Mesenchymal stem cell (in vitro differentiated cells and primary cell): Measurements from ENCODE around the gene IRX4.

ENCODE experiments used
- DNase-seq: peaks from one replicate; pipeline ENCODE4 v3.0.0-alpha.2; 2013
- H2AFZ ChIP-seq: one replicate; pipeline ENCODE4 v1.6.1; 2013; ENCODE audit warnings: low read depth, mild to moderate bottlenecking, control low read depth, inconsistent platforms, low read length, moderate library complexity
- H2AK5ac ChIP-seq: 2 replicates; pipeline ENCODE4 v1.6.1; 2013; ENCODE audit warnings: low read length, moderate library complexity, mild to moderate bottlenecking, inconsistent platforms; ENCODE audit not compliant: severe bottlenecking
- H2BK120ac ChIP-seq: one replicate; pipeline ENCODE4 v1.6.1; 2013; ENCODE audit warnings: low read depth, mild to moderate bottlenecking, inconsistent platforms, low read length, moderate library complexity
- H2BK12ac ChIP-seq, 2 experiments: one replicate each; pipeline ENCODE4 v1.6.1; 2013; ENCODE audit warnings: inconsistent platforms in 2 of 2, low read length in 2 of 2, mild to moderate bottlenecking in 2 of 2, moderate library complexity in 2 of 2, control low read depth in 1 of 2
- H2BK15ac ChIP-seq: one replicate; pipeline ENCODE4 v1.6.1; 2013; ENCODE audit warnings: mild to moderate bottlenecking, low read depth, inconsistent platforms; ENCODE audit not compliant: poor library complexity, severe bottlenecking
- H2BK5ac ChIP-seq: 2 replicates; pipeline ENCODE4 v1.6.1; 2013; ENCODE audit warnings: low read depth, mild to moderate bottlenecking, low read length, control low read depth, inconsistent platforms; ENCODE audit not compliant: poor library complexity, severe bottlenecking
- H3K14ac ChIP-seq, 2 experiments: one replicate each; pipeline ENCODE4 v1.6.1; 2013; ENCODE audit warnings: inconsistent platforms in 2 of 2, low read length in 2 of 2, control low read depth in 1 of 2, mild to moderate bottlenecking in 1 of 2, moderate library complexity in 1 of 2
- H3K18ac ChIP-seq, 2 experiments: one replicate each; pipeline ENCODE4 v1.6.1; 2013; ENCODE audit warnings: inconsistent platforms in 2 of 2, low read length in 2 of 2, control low read depth in 1 of 2, low read depth in 1 of 2, mild to moderate bottlenecking in 1 of 2
- H3K23ac ChIP-seq, 2 experiments: one replicate each; pipeline ENCODE4 v1.6.1; 2013; ENCODE audit warnings: inconsistent platforms in 2 of 2, low read length in 2 of 2, mild to moderate bottlenecking in 2 of 2, moderate library complexity in 2 of 2, control low read depth in 1 of 2
- H3K27ac ChIP-seq: 2 replicates; pipeline ENCODE4 v1.5.1; 2013; ENCODE audit warnings: mild to moderate bottlenecking, moderate library complexity, low read length, control low read depth, inconsistent platforms; ENCODE audit not compliant: poor library complexity, severe bottlenecking
- H3K27me3 ChIP-seq, 2 experiments: 2 replicates each; pipeline versions ENCODE4 v1.6.1 to v1.7.0; 2013; ENCODE audit warnings: low read length in 2 of 2, mild to moderate bottlenecking in 2 of 2, moderate library complexity in 2 of 2, control low read depth in 1 of 2, inconsistent platforms in 1 of 2; ENCODE audit not compliant: control insufficient read depth in 1 of 2, insufficient read depth in 1 of 2
- H3K36me3 ChIP-seq, 2 experiments: 2 replicates each; pipeline versions ENCODE4 v1.6.1 to v1.7.0; 2013; ENCODE audit warnings: low read length in 2 of 2, control low read depth in 1 of 2, inconsistent platforms in 1 of 2, low read depth in 1 of 2, mild to moderate bottlenecking in 1 of 2; ENCODE audit not compliant: insufficient read depth in 2 of 2, control insufficient read depth in 1 of 2
- H3K4ac ChIP-seq, 2 experiments: one replicate each; pipeline ENCODE4 v1.6.1; 2013; ENCODE audit warnings: inconsistent platforms in 2 of 2, low read length in 2 of 2, mild to moderate bottlenecking in 2 of 2, moderate library complexity in 2 of 2, control low read depth in 1 of 2, low read depth in 1 of 2
- H3K4me1 ChIP-seq: 2 replicates; pipeline ENCODE4 v1.6.1; 2013; ENCODE audit warnings: low read depth, low read length, control low read depth; ENCODE audit not compliant: control insufficient read depth, insufficient read depth
- H3K4me2 ChIP-seq: 2 replicates; pipeline ENCODE4 v1.6.1; 2013; ENCODE audit warnings: low read length, mild to moderate bottlenecking, inconsistent platforms; ENCODE audit not compliant: poor library complexity, severe bottlenecking
- H3K4me3 ChIP-seq, 2 experiments: 2 replicates each; pipeline versions ENCODE4 v1.5.1 to v1.7.0; 2013; ENCODE audit warnings: low read length in 2 of 2, mild to moderate bottlenecking in 2 of 2, control low read depth in 1 of 2, low read depth in 1 of 2; ENCODE audit not compliant: insufficient read depth in 1 of 2
- H3K79me1 ChIP-seq: replicated peaks from 2 replicates; pipeline ENCODE4 v1.6.1; 2013; ENCODE audit warnings: mild to moderate bottlenecking, control low read depth, low read length, inconsistent platforms; ENCODE audit not compliant: poor library complexity, severe bottlenecking
- H3K9ac ChIP-seq: 2 replicates; pipeline ENCODE4 v1.7.0; 2013; ENCODE audit warnings: mild to moderate bottlenecking, low read length, moderate library complexity
- H3K9me3 ChIP-seq: 2 replicates; pipeline ENCODE4 v1.7.0; 2013; ENCODE audit warnings: mild to moderate bottlenecking, low read length; ENCODE audit not compliant: control insufficient read depth
- H4K8ac ChIP-seq: one replicate; pipeline ENCODE4 v1.6.1; 2013; ENCODE audit warnings: inconsistent platforms, mild to moderate bottlenecking, low read length, moderate library complexity
- H4K91ac ChIP-seq: one replicate; pipeline ENCODE4 v1.6.1; 2013; ENCODE audit warnings: mild to moderate bottlenecking, low read length, inconsistent platforms
- WGBS: methylation state at CpG from one replicate; pipeline ENCODE4 v1.1.7; 2013; ENCODE audit warnings: mixed read lengths; 5-methylcytosine and 5-hydroxymethylcytosine counted together

The IRX4 gene

DNA sequence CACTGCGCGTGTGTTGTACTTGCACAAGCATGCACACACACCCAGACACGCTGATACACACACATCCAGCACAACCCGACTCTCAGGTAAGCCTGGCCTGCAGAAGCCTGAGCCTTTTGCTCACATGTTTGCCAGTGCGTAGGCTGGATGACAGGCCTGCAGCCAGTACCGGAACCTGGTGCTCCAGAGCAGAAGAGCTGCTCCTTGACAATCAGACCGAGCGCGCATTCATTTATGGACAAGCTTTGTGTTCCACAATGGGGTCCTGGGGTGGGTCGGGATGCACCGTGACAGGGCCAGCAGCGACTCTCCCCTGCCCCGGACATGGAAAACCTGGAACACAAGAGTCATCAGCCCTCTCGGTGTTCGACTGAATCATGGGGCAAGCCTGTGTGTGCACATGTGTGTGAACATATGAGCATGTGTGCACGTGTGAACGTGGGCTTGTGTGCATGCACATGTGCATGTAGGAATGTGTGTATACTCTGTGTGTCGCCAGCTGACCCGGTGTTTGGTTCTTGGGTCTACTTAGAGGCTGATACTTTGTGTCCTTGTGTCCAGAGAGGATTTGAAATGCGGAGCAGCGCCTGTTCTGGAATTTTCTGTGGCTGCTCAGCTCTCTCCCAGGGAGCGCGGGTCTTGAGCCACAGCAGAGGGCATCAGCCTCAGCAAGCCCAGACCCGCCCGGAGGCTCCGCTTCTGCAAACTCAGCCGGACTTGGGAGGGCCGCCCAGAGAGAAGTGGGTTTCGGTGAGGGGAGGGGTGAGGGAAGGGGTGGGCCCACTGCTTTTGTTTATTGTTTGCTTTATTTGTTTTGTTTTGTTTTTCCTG is 32.2 kb downstream of the IRX4 start:
- Histone ChIP-seq H3K4me2 (no peak overlapping the region), H4K91ac (no peak overlapping the region), H3K79me1 (no peaks in the 10 kb centered on the region), H3K27me3 (peaks cover 81 to 88% of the 10 kb centered on the region in 2 experiments), H2AFZ (no peak overlapping the region), H2BK120ac (no peak overlapping the region), H3K9ac (no peak overlapping the region), H2BK15ac (no peak overlapping the region), H3K36me3 (no peaks in the 10 kb centered on the region), H3K14ac (no peak overlapping the region), H2AK5ac (no peak overlapping the region), H3K18ac (no peak overlapping the region), H3K4me1 (peaks cover 4% of the 10 kb centered on the region), H2BK12ac (no peak overlapping the region), H3K23ac (no peak overlapping the region), H3K9me3 (no peaks in the 10 kb centered on the region), H3K4ac (no peak overlapping the region), H3K4me3 (no peak overlapping the region), H3K27ac (no peak overlapping the region), H4K8ac (no peak overlapping the region), H2BK5ac (no peak overlapping the region)
- WGBS: 78% methylated on average over 28 of the region's 29 CpGs
- DNase-seq: no peak

DNA sequence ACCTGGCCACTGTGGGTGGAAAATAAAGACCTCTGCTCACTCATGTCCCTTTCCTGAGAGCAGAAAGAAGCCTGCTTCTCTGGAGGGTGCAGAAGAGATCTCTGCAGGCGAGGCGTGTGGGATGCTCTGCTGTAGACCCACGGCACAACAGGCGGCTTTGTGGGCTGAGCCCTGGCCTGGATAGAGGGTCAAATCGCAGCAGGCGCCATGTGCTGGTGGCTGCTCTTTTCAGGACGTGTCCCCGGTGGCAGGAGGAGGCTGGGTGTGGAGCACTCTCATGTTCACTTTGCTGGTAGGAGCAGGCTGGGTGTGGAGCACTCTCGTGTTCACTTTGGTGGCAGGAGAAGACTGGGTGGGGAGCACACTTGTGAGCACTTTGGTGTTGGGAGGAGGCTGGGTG is 35.1 kb downstream of the IRX4 start:
- Histone ChIP-seq H2BK12ac (no peak overlapping the region), H3K9me3 (no peaks in the 10 kb centered on the region), H3K79me1 (no peaks in the 10 kb centered on the region), H2BK5ac (no peak overlapping the region), H3K4ac (no peak overlapping the region), H3K4me3 (no peak overlapping the region), H3K18ac (no peak overlapping the region), H3K36me3 (no peaks in the 10 kb centered on the region), H2BK15ac (no peak overlapping the region), H4K8ac (no peak overlapping the region), H4K91ac (no peak overlapping the region), H3K4me1 (peaks cover 4% of the 10 kb centered on the region), H2AFZ (no peak overlapping the region), H3K27me3 (peaks cover 55 to 73% of the 10 kb centered on the region in 2 experiments), H3K9ac (no peak overlapping the region), H3K14ac (no peak overlapping the region), H2AK5ac (no peak overlapping the region), H2BK120ac (no peak overlapping the region), H3K27ac (no peak overlapping the region), H3K23ac (no peak overlapping the region), H3K4me2 (no peak overlapping the region)
- 80% methylated on average over 9 of the region's 9 CpGs for WGBS
- no peak for DNase-seq

DNA sequence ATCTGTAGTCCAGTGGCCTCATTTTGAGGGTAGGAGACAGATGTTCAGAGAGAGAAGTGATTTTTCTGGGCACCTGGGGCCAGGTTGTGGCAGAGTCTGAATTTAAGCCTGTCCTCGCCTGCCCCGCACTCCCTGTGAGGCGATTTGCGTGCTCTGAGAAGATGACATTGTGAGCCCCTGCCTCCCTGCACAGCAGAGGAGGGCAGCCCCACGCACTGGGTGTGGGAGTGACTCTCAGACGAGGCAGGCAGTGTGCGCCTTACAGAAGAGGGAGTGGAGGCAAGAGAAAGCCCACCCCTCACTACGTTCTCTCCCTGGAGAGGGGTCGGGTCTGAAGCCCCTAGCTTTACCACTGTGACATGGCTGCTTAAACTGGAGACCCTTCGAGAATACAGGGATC is 35.7 kb downstream of the IRX4 start:
- Histone ChIP-seq H3K4ac (no peak overlapping the region), H4K91ac (no peak overlapping the region), H3K9ac (no peak overlapping the region), H2AK5ac (no peak overlapping the region), H3K23ac (no peak overlapping the region), H3K27ac (no peak overlapping the region), H4K8ac (no peak overlapping the region), H2BK12ac (no peak overlapping the region), H2BK5ac (no peak overlapping the region), H3K27me3 (peaks cover 51 to 74% of the 10 kb centered on the region in 2 experiments), H3K36me3 (no peaks in the 10 kb centered on the region), H2BK15ac (no peak overlapping the region), H3K18ac (no peak overlapping the region), H2AFZ (no peak overlapping the region), H3K9me3 (no peaks in the 10 kb centered on the region), H2BK120ac (no peak overlapping the region), H3K14ac (no peak overlapping the region), H3K79me1 (no peaks in the 10 kb centered on the region), H3K4me3 (no peak overlapping the region), H3K4me2 (no peak overlapping the region), H3K4me1 (peaks cover 4% of the 10 kb centered on the region)
- no peak for DNase-seq
- WGBS: 82% methylated on average over 10 of the region's 10 CpGs

DNA sequence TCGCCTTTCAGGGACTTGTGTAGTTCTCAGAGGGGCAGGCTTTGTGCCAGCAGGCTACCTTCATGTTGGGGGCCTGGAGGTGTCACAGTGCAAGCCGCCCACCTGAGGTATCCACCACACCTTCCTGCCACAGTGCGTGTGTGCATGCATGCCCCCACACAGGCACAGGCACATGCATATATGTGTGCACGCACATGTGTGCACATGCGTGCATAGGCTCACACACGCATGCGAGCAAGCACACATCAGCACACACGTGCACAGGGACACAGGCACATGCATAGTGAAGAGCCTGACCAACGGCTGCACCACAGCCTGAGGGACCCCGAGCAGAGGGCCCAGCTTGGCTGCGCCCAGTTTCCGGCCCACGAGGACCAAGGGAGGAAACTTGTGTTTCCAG is 36.1 kb downstream of the IRX4 start:
- Histone ChIP-seq H3K14ac (peak overlapping the region in 1 of 2 experiments; percentile 26), H3K9me3 (no peaks in the 10 kb centered on the region), H2BK15ac (no peak overlapping the region), H3K36me3 (no peaks in the 10 kb centered on the region), H3K27ac (no peak overlapping the region), H2BK120ac (no peak overlapping the region), H3K18ac (no peak overlapping the region), H3K4me2 (no peak overlapping the region), H2AFZ (no peak overlapping the region), H2AK5ac (no peak overlapping the region), H3K23ac (no peak overlapping the region), H2BK5ac (no peak overlapping the region), H3K4me3 (no peak overlapping the region), H3K9ac (no peak overlapping the region), H4K91ac (no peak overlapping the region), H2BK12ac (no peak overlapping the region), H3K79me1 (no peaks in the 10 kb centered on the region), H3K4me1 (peaks cover 4% of the 10 kb centered on the region), H3K4ac (no peak overlapping the region), H3K27me3 (peaks cover 47 to 74% of the 10 kb centered on the region in 2 experiments), H4K8ac (no peak overlapping the region)
- 90% methylated on average over 13 of the region's 13 CpGs for WGBS
- no peak for DNase-seq
